Measurements from ENCODE around the gene PPP1R17. TPM values are rescaled to one million over a fixed set of nuclear protein-coding genes. Genes with fewer than 3 reads are reported as not detected.
A peak's percentile ranks its signal among the peaks of the same experiment; 100 is the strongest.

PPP1R17 gene
- polyA plus RNA-seq, 1 donor from 2014 or later = 8.8 TPM

DNA sequence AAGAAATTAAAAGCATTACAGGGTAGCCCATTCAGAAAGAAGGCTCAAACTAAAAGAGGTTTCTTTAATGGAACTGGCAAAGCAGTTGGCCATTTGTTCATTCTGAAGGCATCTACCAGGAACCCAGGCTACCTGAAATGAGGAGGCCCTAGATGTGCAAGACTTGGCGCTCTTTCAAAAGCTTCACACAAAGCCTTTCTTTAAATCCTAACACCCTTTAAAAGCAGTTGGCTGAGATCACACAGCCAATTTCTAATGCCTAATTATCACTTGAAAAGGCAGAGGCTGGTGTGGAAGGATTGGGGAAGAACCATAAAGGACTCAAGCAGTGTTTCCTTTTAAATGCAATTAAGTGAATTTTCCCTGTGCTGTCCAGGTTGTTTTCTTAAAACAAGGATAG lies 23.2 kb downstream of the PPP1R17 start:
- Histone ChIP-seq H3K4me3 (ENCODE audit: low read length) (no peak overlapping the region), H3K4me2 (ENCODE audit: low read length) (no peak overlapping the region)

DNA sequence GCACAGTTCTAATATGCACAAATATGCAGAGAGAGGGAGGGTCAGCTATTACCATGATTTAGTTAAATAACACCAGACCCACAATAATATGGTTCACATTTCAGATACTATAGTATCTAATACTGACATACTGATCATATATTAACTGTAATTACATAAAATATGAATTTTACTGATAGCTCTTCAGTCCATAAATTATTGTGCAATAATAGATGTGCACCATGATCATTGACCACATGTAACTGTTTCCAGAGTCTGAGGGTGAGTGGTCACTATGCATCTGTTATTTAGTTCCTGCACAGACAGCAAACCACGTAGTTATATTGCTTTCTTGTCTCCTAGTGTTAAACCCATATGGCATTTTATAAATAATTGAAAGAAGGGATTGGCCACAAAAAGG lies 29.3 kb downstream of the PPP1R17 start:
- no peaks in the 10 kb centered on the region for H3K79me2 ChIP-seq (replicated peaks; ENCODE audit: insufficient read depth, low read length)
- H2AFZ ChIP-seq (ENCODE audit: low read depth, low read length) = no peak overlapping the region
- H3K4me2 ChIP-seq (ENCODE audit: low read length) = no peak overlapping the region
- no peaks in the 10 kb centered on the region for H4K20me1 ChIP-seq (ENCODE audit: insufficient read depth)
- H3K27ac ChIP-seq (ENCODE audit: low read length) = no peak overlapping the region
- no peaks in the 10 kb centered on the region for H3K9me3 ChIP-seq (ENCODE audit: low read length)
- no peak overlapping the region for H3K9ac ChIP-seq (ENCODE audit: low read length)
- TF ChIP-seq EP300 (conservative IDR thresholded peaks at IDR 0.05; ENCODE audit: poor library complexity, severe bottlenecking) = no peak
- no peak for TF ChIP-seq MXI1 (conservative IDR thresholded peaks at IDR 0.05; ENCODE audit: poor library complexity, severe bottlenecking)
- TF ChIP-seq, protein P1, sequence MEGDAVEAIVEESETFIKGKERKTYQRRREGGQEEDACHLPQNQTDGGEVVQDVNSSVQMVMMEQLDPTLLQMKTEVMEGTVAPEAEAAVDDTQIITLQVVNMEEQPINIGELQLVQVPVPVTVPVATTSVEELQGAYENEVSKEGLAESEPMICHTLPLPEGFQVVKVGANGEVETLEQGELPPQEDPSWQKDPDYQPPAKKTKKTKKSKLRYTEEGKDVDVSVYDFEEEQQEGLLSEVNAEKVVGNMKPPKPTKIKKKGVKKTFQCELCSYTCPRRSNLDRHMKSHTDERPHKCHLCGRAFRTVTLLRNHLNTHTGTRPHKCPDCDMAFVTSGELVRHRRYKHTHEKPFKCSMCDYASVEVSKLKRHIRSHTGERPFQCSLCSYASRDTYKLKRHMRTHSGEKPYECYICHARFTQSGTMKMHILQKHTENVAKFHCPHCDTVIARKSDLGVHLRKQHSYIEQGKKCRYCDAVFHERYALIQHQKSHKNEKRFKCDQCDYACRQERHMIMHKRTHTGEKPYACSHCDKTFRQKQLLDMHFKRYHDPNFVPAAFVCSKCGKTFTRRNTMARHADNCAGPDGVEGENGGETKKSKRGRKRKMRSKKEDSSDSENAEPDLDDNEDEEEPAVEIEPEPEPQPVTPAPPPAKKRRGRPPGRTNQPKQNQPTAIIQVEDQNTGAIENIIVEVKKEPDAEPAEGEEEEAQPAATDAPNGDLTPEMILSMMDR (IDR thresholded peaks at IDR 0.05; ENCODE audit: poor library complexity, severe bottlenecking) = no peak
- TF ChIP-seq, protein P2, sequence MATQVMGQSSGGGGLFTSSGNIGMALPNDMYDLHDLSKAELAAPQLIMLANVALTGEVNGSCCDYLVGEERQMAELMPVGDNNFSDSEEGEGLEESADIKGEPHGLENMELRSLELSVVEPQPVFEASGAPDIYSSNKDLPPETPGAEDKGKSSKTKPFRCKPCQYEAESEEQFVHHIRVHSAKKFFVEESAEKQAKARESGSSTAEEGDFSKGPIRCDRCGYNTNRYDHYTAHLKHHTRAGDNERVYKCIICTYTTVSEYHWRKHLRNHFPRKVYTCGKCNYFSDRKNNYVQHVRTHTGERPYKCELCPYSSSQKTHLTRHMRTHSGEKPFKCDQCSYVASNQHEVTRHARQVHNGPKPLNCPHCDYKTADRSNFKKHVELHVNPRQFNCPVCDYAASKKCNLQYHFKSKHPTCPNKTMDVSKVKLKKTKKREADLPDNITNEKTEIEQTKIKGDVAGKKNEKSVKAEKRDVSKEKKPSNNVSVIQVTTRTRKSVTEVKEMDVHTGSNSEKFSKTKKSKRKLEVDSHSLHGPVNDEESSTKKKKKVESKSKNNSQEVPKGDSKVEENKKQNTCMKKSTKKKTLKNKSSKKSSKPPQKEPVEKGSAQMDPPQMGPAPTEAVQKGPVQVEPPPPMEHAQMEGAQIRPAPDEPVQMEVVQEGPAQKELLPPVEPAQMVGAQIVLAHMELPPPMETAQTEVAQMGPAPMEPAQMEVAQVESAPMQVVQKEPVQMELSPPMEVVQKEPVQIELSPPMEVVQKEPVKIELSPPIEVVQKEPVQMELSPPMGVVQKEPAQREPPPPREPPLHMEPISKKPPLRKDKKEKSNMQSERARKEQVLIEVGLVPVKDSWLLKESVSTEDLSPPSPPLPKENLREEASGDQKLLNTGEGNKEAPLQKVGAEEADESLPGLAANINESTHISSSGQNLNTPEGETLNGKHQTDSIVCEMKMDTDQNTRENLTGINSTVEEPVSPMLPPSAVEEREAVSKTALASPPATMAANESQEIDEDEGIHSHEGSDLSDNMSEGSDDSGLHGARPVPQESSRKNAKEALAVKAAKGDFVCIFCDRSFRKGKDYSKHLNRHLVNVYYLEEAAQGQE (IDR thresholded peaks at IDR 0.05; ENCODE audit: borderline replicate concordance) = no peak
- no peak for TF ChIP-seq SMC3 (conservative IDR thresholded peaks at IDR 0.05; ENCODE audit: poor library complexity)
- no peak for TF ChIP-seq TAF1 (IDR thresholded peaks at IDR 0.05; ENCODE audit: low read depth)
- TF ChIP-seq POLR2AphosphoS5 (IDR thresholded peaks at IDR 0.05) = no peak
- no peak for TF ChIP-seq EZH2 (IDR thresholded peaks at IDR 0.05; ENCODE audit: borderline replicate concordance, insufficient read depth, low read length, poor library complexity, severe bottlenecking)
- no peak for TF ChIP-seq RAD21 (conservative IDR thresholded peaks at IDR 0.05)
- no peaks in the 10 kb centered on the region for H3K27me3 ChIP-seq (ENCODE audit: insufficient read depth, low read depth, low read length)
- no peak overlapping the region for H3K4me3 ChIP-seq (ENCODE audit: low read length)
- no peaks in the 10 kb centered on the region for H3F3A ChIP-seq (ENCODE audit: insufficient read depth, low read length, poor library complexity, severe bottlenecking)
- no peaks in the 10 kb centered on the region for H3K36me3 ChIP-seq (ENCODE audit: insufficient read depth, low read length)
- H3K9me2 ChIP-seq (ENCODE audit: insufficient read depth, low read length) = no peaks in the 10 kb centered on the region

More for the DNA sequence above, 23.2 kb downstream of the PPP1R17 start:
- no peak overlapping the region for H3K9ac ChIP-seq (ENCODE audit: low read length)
- H3K79me2 ChIP-seq (replicated peaks; ENCODE audit: insufficient read depth, low read length) = no peaks in the 10 kb centered on the region
- no peak overlapping the region for H2AFZ ChIP-seq (ENCODE audit: low read depth, low read length)
- H3K27me3 ChIP-seq (ENCODE audit: insufficient read depth, low read depth, low read length) = no peaks in the 10 kb centered on the region
- TF ChIP-seq EP300 (conservative IDR thresholded peaks at IDR 0.05; ENCODE audit: poor library complexity, severe bottlenecking) = peak; percentile 27
- TF ChIP-seq, protein P2 (IDR thresholded peaks at IDR 0.05; ENCODE audit: borderline replicate concordance) = peak; percentile 41
- TF ChIP-seq, protein P1 (IDR thresholded peaks at IDR 0.05; ENCODE audit: poor library complexity, severe bottlenecking) = no peak
- H3F3A ChIP-seq (ENCODE audit: insufficient read depth, low read length, poor library complexity, severe bottlenecking) = no peaks in the 10 kb centered on the region
- H3K9me2 ChIP-seq (ENCODE audit: insufficient read depth, low read length) = no peaks in the 10 kb centered on the region
- no peaks in the 10 kb centered on the region for H3K36me3 ChIP-seq (ENCODE audit: insufficient read depth, low read length)
- peak overlapping the region; percentile 31 for H3K27ac ChIP-seq (ENCODE audit: low read length)
- no peaks in the 10 kb centered on the region for H3K9me3 ChIP-seq (ENCODE audit: low read length)
- H4K20me1 ChIP-seq (ENCODE audit: insufficient read depth) = no peaks in the 10 kb centered on the region

Measured in neural cell (in vitro differentiated cells).